ENCODE measurements around the gene SMTNL2.
A peak's percentile ranks its signal among the peaks of the same experiment; 100 is the strongest.
"Not testable (repeated sequence)": the region's sequence is repeated elsewhere in the genome, so short reads cannot be mapped to it uniquely, and the experiment has no call there.

The SMTNL2 gene

DNA sequence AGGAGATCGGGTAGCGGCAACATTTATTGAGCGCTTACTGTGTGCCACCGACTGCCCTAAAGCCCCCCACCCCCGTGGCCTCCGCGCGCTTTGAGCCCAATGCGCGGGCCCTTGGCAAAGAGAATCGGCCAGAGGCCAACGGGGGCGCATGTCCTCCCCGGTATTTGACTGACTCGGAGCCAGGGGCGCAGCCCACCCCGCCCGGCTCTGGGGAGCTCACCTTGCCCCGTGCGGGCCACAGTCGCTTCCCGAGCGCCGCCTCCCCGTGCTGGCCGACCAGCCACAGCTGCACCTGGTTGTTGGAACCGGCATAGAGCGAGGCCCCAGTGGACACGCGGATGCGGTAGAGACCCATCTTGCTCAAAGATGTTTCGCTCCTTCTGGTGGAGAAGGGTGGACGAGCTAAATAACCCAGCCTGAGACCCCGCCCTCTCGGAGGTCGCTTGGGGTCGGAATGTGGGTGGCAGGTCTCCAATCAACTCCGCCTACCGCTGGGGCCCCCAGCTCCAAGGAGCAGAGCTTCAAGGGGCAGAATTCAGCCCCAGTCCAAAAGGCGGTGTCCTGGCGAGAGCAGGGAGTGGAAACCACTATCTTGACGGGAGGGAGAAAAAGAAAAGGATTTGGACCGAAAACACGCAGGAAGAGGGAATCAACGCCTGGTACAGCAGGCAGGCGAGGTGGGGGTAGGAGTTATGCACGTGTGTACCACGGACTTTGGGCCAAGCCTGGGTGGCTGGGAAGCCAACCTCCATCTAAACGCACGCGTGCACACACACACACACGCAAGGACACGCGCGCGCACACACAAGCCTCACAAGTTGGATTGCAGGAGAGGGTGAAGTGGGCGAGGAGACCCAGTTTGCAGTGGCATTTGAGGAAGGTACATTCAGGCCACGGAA, 57.2 kb downstream of the SMTNL2 start, which contains the start of gene ALOX15:
TSS of gene ALOX15 (minus strand) at position 382 of the 899 bp plus-strand sequence. CDS start at position 355, 27 bp downstream.
- Histone ChIP-seq H3K27me3 (ENCODE audit: control insufficient read depth in 1 of 2, insufficient read depth in 2 of 2, low read length in 2 of 2) (peaks cover 29 to 31% of the 10 kb centered on the region in 2 donors), H3K9ac (ENCODE audit: low read depth in 1 of 2, low read length in 2 of 2) (no peak within 1 kb of the TSS), H3K27ac (ENCODE audit: low read depth, low read length) (no peak within 1 kb of the TSS), H3K4me3 (ENCODE audit: low read depth in 1 of 2, low read length in 2 of 2) (peak within 1 kb of the TSS in 1 of 2 donors; percentile 11), H3K9me3 (ENCODE audit: control insufficient read depth in 1 of 2, low read length in 2 of 2) (no peaks in the 10 kb centered on the region), H3K4me1 (ENCODE audit: control insufficient read depth in 1 of 2, insufficient read depth in 2 of 2, low read length in 2 of 2) (peaks cover 0 to 17% of the 10 kb centered on the region in 2 donors), H3K36me3 (ENCODE audit: control insufficient read depth in 1 of 2, insufficient read depth in 2 of 2, low read length in 2 of 2) (no peaks in the 10 kb centered on the region)

DNA sequence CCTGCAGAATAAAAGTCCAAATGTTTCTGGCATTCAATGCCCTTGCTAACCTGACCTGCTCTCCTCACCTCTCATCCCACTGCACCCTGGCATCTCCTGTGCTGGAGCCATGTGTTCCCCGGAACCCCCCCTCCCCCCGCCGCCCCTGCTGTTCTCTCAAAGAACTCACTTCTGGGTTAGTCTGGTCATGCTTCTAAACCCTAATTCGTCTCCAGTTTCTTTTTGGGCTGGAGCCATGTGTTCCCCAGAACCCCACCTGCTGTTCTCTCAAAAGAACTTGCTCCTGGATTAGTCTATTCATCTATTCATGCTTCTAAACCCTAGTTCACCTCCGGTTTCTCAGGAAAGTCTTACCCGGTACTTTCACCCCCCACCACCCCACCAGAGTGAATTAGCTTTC, 58.0 kb downstream of the SMTNL2 start:
- Histone ChIP-seq H3K9ac (ENCODE audit: low read depth in 1 of 2, low read length in 2 of 2) (no peak overlapping the region), H3K27ac (ENCODE audit: low read depth, low read length) (no peak overlapping the region), H3K36me3 (ENCODE audit: control insufficient read depth in 1 of 2, insufficient read depth in 2 of 2, low read length in 2 of 2) (no peaks in the 10 kb centered on the region), H3K4me1 (ENCODE audit: control insufficient read depth in 1 of 2, insufficient read depth in 2 of 2, low read length in 2 of 2) (peaks cover 0 to 17% of the 10 kb centered on the region in 2 donors), H3K9me3 (ENCODE audit: control insufficient read depth in 1 of 2, low read length in 2 of 2) (no peaks in the 10 kb centered on the region), H3K4me3 (ENCODE audit: low read depth in 1 of 2, low read length in 2 of 2) (no peak overlapping the region), H3K27me3 (ENCODE audit: control insufficient read depth in 1 of 2, insufficient read depth in 2 of 2, low read length in 2 of 2) (peaks cover 28 to 29% of the 10 kb centered on the region in 2 donors)

DNA sequence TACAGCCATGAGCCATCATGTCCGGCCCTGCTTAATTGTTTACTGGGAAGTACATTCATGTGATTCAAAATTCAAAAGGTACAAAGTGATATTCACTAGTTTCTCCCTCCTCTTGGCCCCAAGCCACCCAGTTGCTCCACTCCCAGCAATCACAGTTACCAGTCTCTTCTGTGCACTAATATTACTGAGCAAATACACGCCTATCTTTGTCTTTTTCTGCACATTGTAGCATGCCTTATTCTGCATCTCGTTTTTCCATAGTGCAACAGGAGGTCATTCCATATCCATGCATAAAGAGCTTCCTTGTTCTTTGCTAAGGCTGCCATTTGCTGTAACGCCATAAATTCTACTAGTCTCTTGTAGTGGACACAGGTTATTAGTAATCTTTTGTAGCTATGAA, 59.3 kb downstream of the SMTNL2 start:
- H3K36me3 ChIP-seq (ENCODE audit: control insufficient read depth in 1 of 2, insufficient read depth in 2 of 2, low read length in 2 of 2), result no peaks in the 10 kb centered on the region
- no peaks in the 10 kb centered on the region for H3K9me3 ChIP-seq (ENCODE audit: control insufficient read depth in 1 of 2, low read length in 2 of 2)
- peaks cover 8 to 23% of the 10 kb centered on the region in 2 donors for H3K4me1 ChIP-seq (ENCODE audit: control insufficient read depth in 1 of 2, insufficient read depth in 2 of 2, low read length in 2 of 2)
- no peak overlapping the region for H3K4me3 ChIP-seq (ENCODE audit: low read depth in 1 of 2, low read length in 2 of 2)
- peaks cover 25 to 27% of the 10 kb centered on the region in 2 donors for H3K27me3 ChIP-seq (ENCODE audit: control insufficient read depth in 1 of 2, insufficient read depth in 2 of 2, low read length in 2 of 2)
- no peak overlapping the region for H3K9ac ChIP-seq (ENCODE audit: low read depth in 1 of 2, low read length in 2 of 2)
- H3K27ac ChIP-seq (ENCODE audit: low read depth, low read length), result no peak overlapping the region

DNA sequence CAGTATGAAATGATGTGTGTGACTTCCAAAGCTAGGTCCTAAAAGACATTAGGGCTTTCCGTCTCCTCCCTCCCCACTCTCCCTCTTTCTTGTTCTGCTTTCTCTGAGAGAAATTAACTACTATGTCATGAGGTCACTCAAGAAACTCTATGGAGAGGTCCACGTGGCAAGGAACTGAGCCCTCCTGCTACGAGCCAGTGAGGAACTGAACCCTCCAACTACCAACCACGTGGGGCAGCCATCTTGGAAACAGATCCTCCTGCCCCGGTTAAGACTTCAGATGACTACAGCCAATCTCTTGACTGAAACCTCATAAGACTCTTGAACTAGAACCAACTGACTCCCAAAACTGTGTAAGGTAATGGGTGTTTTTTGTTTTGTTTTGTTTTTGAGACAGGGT, 61.3 kb downstream of the SMTNL2 start:
- Histone ChIP-seq H3K9ac (ENCODE audit: low read depth in 1 of 2, low read length in 2 of 2) (no peak overlapping the region), H3K27me3 (ENCODE audit: control insufficient read depth in 1 of 2, insufficient read depth in 2 of 2, low read length in 2 of 2) (peaks cover 17 to 21% of the 10 kb centered on the region in 2 donors), H3K4me1 (ENCODE audit: control insufficient read depth in 1 of 2, insufficient read depth in 2 of 2, low read length in 2 of 2) (peaks cover 13 to 30% of the 10 kb centered on the region in 2 donors), H3K9me3 (ENCODE audit: control insufficient read depth in 1 of 2, low read length in 2 of 2) (no peaks in the 10 kb centered on the region), H3K36me3 (ENCODE audit: control insufficient read depth in 1 of 2, insufficient read depth in 2 of 2, low read length in 2 of 2) (no peaks in the 10 kb centered on the region), H3K27ac (ENCODE audit: low read depth, low read length) (no peak overlapping the region), H3K4me3 (ENCODE audit: low read depth in 1 of 2, low read length in 2 of 2) (no peak overlapping the region)

DNA sequence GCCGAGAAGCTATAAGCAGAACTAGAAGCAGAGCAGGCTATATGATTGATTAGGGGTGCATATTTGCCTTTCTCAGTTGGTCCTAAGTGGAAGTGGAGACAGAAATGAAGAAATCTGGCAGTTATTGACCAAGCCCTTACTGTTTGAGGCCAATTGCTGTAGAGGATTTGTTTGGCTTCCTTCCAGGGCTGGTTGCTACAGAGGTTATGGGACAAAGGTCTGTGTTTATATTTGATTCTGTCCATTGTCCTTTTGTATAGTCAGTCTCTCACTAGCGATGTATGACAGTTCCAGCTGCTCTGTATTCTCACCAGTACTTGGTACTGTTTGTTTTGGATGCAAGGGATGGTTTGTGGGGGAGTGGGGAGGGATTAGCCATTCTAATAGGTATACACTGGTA, 64.4 kb downstream of the SMTNL2 start:
- H3K27ac ChIP-seq (ENCODE audit: low read depth, low read length), result no peak overlapping the region
- H3K4me3 ChIP-seq (ENCODE audit: low read depth in 1 of 2, low read length in 2 of 2), result no peak overlapping the region
- no peaks in the 10 kb centered on the region for H3K36me3 ChIP-seq (ENCODE audit: control insufficient read depth in 1 of 2, insufficient read depth in 2 of 2, low read length in 2 of 2)
- H3K9me3 ChIP-seq (ENCODE audit: control insufficient read depth in 1 of 2, low read length in 2 of 2), result no peaks in the 10 kb centered on the region
- no peaks in the 10 kb centered on the region for H3K27me3 ChIP-seq (ENCODE audit: control insufficient read depth in 1 of 2, insufficient read depth in 2 of 2, low read length in 2 of 2)
- H3K9ac ChIP-seq (ENCODE audit: low read depth in 1 of 2, low read length in 2 of 2), result no peak overlapping the region
- peaks cover 13 to 15% of the 10 kb centered on the region in 2 donors for H3K4me1 ChIP-seq (ENCODE audit: control insufficient read depth in 1 of 2, insufficient read depth in 2 of 2, low read length in 2 of 2)

DNA sequence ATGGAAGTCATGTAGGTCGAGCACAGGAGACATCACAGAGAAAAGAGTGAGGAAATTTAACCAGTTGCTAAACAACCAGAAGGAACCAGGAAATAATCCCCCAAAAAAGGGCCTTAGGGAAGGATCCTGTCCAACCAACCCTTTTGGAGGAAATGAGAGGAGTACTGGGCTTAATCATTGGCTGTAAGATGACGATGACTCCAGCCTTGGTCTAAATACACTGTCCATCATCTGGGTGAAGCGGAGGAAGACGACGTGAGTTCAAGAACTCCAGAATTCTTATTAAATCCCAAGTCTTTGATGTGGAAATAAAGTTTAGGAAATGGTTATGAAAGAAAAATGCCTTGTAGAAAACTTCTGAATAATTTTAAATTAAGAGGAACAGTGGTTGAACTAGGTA, 68.7 kb downstream of the SMTNL2 start:
- Histone ChIP-seq H3K36me3 (ENCODE audit: control insufficient read depth in 1 of 2, insufficient read depth in 2 of 2, low read length in 2 of 2) (no peaks in the 10 kb centered on the region), H3K4me3 (ENCODE audit: low read depth in 1 of 2, low read length in 2 of 2) (no peak overlapping the region), H3K27me3 (ENCODE audit: control insufficient read depth in 1 of 2, insufficient read depth in 2 of 2, low read length in 2 of 2) (no peaks in the 10 kb centered on the region), H3K27ac (ENCODE audit: low read depth, low read length) (no peak overlapping the region), H3K9me3 (ENCODE audit: control insufficient read depth in 1 of 2, low read length in 2 of 2) (no peaks in the 10 kb centered on the region), H3K9ac (ENCODE audit: low read depth in 1 of 2, low read length in 2 of 2) (no peak overlapping the region), H3K4me1 (ENCODE audit: control insufficient read depth in 1 of 2, insufficient read depth in 2 of 2, low read length in 2 of 2) (peaks cover 12 to 13% of the 10 kb centered on the region in 2 donors)

DNA sequence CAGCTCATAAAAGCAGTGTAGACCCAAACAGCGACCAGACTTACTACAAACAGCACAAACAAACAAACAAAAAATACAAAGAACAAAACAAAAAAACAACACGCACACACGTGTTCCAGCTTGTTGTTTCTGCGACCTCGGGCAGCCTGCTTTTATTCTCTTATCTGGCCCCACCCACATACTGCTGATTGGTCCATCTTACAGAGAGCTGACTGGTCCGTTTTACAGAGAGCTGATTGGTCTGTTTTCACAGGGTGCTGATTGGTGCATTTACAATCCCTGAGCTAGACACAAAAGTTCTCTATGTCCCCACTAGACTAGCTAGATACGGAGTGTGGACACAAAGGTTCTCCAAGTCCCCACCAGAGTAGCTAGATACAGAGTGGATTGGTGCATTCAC, 71.6 kb downstream of the SMTNL2 start:
- H3K4me3 ChIP-seq (ENCODE audit: low read depth in 1 of 2, low read length in 2 of 2); H3K9ac ChIP-seq (ENCODE audit: low read depth in 1 of 2, low read length in 2 of 2); H3K27ac ChIP-seq (ENCODE audit: low read depth, low read length); H3K27me3 ChIP-seq (ENCODE audit: control insufficient read depth in 1 of 2, insufficient read depth in 2 of 2, low read length in 2 of 2); H3K4me1 ChIP-seq (ENCODE audit: control insufficient read depth in 1 of 2, insufficient read depth in 2 of 2, low read length in 2 of 2); H3K9me3 ChIP-seq (ENCODE audit: control insufficient read depth in 1 of 2, low read length in 2 of 2); H3K36me3 ChIP-seq (ENCODE audit: control insufficient read depth in 1 of 2, insufficient read depth in 2 of 2, low read length in 2 of 2): not testable (repeated sequence)

DNA sequence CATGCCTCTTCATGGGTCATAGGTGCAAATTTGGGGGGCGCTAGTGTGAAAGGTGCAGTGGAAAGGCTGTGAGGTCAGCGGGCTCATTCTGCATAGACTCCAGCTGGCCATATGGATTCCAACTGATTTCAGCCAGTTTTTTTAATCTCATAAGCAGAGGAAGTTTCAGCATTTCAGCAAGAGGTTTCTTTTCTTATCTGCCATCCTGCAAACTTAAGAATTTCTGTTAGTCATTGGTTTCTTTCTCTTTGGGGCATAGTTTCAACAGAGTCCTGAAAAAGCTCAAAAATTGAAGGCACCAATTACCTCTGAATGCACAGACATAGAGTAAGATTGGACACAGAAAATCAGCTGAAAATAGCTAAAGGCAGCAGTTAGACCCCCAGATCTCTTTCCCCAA, 73.3 kb downstream of the SMTNL2 start:
- no peaks in the 10 kb centered on the region for H3K36me3 ChIP-seq (ENCODE audit: control insufficient read depth in 1 of 2, insufficient read depth in 2 of 2, low read length in 2 of 2)
- H3K4me3 ChIP-seq (ENCODE audit: low read depth in 1 of 2, low read length in 2 of 2), result no peak overlapping the region
- H3K27ac ChIP-seq (ENCODE audit: low read depth, low read length), result no peak overlapping the region
- H3K4me1 ChIP-seq (ENCODE audit: control insufficient read depth in 1 of 2, insufficient read depth in 2 of 2, low read length in 2 of 2), result no peaks in the 10 kb centered on the region
- H3K9me3 ChIP-seq (ENCODE audit: control insufficient read depth in 1 of 2, low read length in 2 of 2), result no peaks in the 10 kb centered on the region
- H3K9ac ChIP-seq (ENCODE audit: low read depth in 1 of 2, low read length in 2 of 2), result no peak overlapping the region
- no peaks in the 10 kb centered on the region for H3K27me3 ChIP-seq (ENCODE audit: control insufficient read depth in 1 of 2, insufficient read depth in 2 of 2, low read length in 2 of 2)
